Cardiac fibroblast (primary cell): ENCODE results near the gene LHPP.
A peak's percentile ranks its signal among the peaks of the same experiment; 100 is the strongest.

Source experiments
- DNase-seq, 2 donors: peaks; one replicate each; pipeline versions ENCODE4 v3.0.0 to v3.0.0-alpha.2; 2010; ENCODE audit warnings: low read depth in 2 of 2
- H3K4me3 ChIP-seq, 2 donors: replicated peaks in 1 of 2; 1 replicate in 1 of 2; 2 replicates in 1 of 2; pipeline ENCODE4 v1.5.1; 2011; ENCODE audit warnings: low read depth in 2 of 2, low read length in 2 of 2, mild to moderate bottlenecking in 2 of 2, moderate library complexity in 1 of 2
- CTCF ChIP-seq: IDR thresholded peaks from one replicate; pipeline ENCODE4 v1.5.1; 2011; ENCODE audit warnings: low read depth, mild to moderate bottlenecking, low read length, inconsistent platforms

LHPP gene

GRCh38 chr10:124530215-124530665 is 68.6 kb downstream of the LHPP start:
- peak; percentile 96 for TF ChIP-seq CTCF
- H3K4me3 ChIP-seq = no peak overlapping the region
- DNase-seq = peak; percentile 80 to 84

GRCh38 chr10:124530816-124531215 is 69.2 kb downstream of the LHPP start:
- no peak for TF ChIP-seq CTCF
- H3K4me3 ChIP-seq = no peak overlapping the region
- no peak for DNase-seq

GRCh38 chr10:124532106-124532641 is 70.6 kb downstream of the LHPP start:
- DNase-seq = peak in 1 of 2 donors; percentile 13
- peak; percentile 43 for TF ChIP-seq CTCF
- no peak overlapping the region for H3K4me3 ChIP-seq

GRCh38 chr10:124532788-124533187 is 71.2 kb downstream of the LHPP start:
- TF ChIP-seq CTCF = no peak
- H3K4me3 ChIP-seq = no peak overlapping the region
- DNase-seq = no peak

GRCh38 chr10:124533266-124533665 is 71.6 kb downstream of the LHPP start:
- DNase-seq = no peak
- H3K4me3 ChIP-seq = no peak overlapping the region
- TF ChIP-seq CTCF = no peak

GRCh38 chr10:124534231-124534798 is 72.7 kb downstream of the LHPP start:
- DNase-seq = peak; percentile 45 to 50
- peak; percentile 54 for TF ChIP-seq CTCF
- no peak overlapping the region for H3K4me3 ChIP-seq
